IMR-90 (cell line): ENCODE data around the gene MLST8. TPM values are rescaled to one million over a fixed set of nuclear protein-coding genes. Genes with fewer than 3 reads are reported as not detected.

Experiments used
- ATAC-seq: fragments of 200-7000 bp; cut with Tn5 transposase; 2 replicates; pipeline ENCODE4 v1.9.1; 2020; ENCODE audit warnings: low read depth, mild to moderate bottlenecking, moderate library complexity
- BruUV-seq: library from RNA; stranded (reverse); fragments of 400-500 nt; replicated peaks from 2 replicates; lab custom pipeline; 2021; lab: Mats Ljungman, UMichigan
- CTCF ChIA-PET: fragments of 300-600 bp; formaldehyde crosslinking; extraction: SDS; loops from one replicate; lab custom pipeline; 2021; ENCODE audit warnings: antibody characterized with exemption; lab: Yijun Ruan, JAX
- POLR2A ChIA-PET: fragments of 300-600 bp; sonication (Branson Sonifier 250); formaldehyde crosslinking; loops from one replicate; lab custom pipeline; 2022; ENCODE audit warnings: antibody characterized with exemption; ENCODE audit not compliant: unreplicated experiment; lab: Charles Lee
- DNase-seq: peaks from one replicate; pipeline ENCODE4 v3.0.0; 2013
- H2AFZ ChIP-seq: replicated peaks from 2 replicates; pipeline ENCODE3; 2013; ENCODE audit warnings: low read length, mild to moderate bottlenecking; ENCODE audit not compliant: poor library complexity
- H2AK5ac ChIP-seq: 2 replicates; pipeline ENCODE4 v1.6.1; 2013; ENCODE audit warnings: low read depth, low read length, inconsistent platforms
- H2AK9ac ChIP-seq: replicated peaks from 2 replicates; pipeline ENCODE3; 2013; ENCODE audit warnings: mild to moderate bottlenecking, low read depth, low read length, moderate library complexity; ENCODE audit not compliant: poor library complexity
- H2BK120ac ChIP-seq: 2 replicates; pipeline ENCODE4 v1.6.1; 2013; ENCODE audit warnings: low read depth, low read length, inconsistent platforms
- H2BK15ac ChIP-seq: 3 replicates; pipeline ENCODE4 v1.6.1; 2013; ENCODE audit warnings: low read depth, low read length, inconsistent platforms
- H2BK20ac ChIP-seq: 2 replicates; pipeline ENCODE4 v1.6.1; 2013; ENCODE audit warnings: low read depth, mild to moderate bottlenecking, inconsistent platforms, low read length, moderate library complexity
- H2BK5ac ChIP-seq: 2 replicates; pipeline ENCODE4 v1.6.1; 2013; ENCODE audit warnings: mild to moderate bottlenecking, low read depth, low read length, inconsistent platforms; ENCODE audit not compliant: poor library complexity, severe bottlenecking
- H3K14ac ChIP-seq: replicated peaks from 2 replicates; pipeline ENCODE4 v1.6.1; 2013; ENCODE audit warnings: low read depth, low read length, inconsistent platforms
- H3K18ac ChIP-seq: 2 replicates; pipeline ENCODE4 v1.6.1; 2013; ENCODE audit warnings: low read depth, low read length, control low read depth
- H3K23ac ChIP-seq: 2 replicates; pipeline ENCODE4 v1.6.1; 2013; ENCODE audit warnings: low read depth, low read length, inconsistent platforms
- H3K27ac ChIP-seq: 2 replicates; pipeline ENCODE4 v1.5.1; 2013; ENCODE audit warnings: mild to moderate bottlenecking, control low read depth, low read length; ENCODE audit not compliant: insufficient read depth
- H3K27me3 ChIP-seq: 2 replicates; pipeline ENCODE4 v1.6.1; 2013; ENCODE audit warnings: low read length; ENCODE audit not compliant: control insufficient read depth, insufficient read depth
- H3K36me3 ChIP-seq: 2 replicates; pipeline ENCODE4 v1.6.1; 2013; ENCODE audit warnings: low read length, mixed read lengths; ENCODE audit not compliant: control insufficient read depth, insufficient read depth
- H3K4ac ChIP-seq: 2 replicates; pipeline ENCODE4 v1.6.1; 2013; ENCODE audit warnings: low read depth, low read length, inconsistent platforms
- H3K4me1 ChIP-seq: 2 replicates; pipeline ENCODE4 v1.6.1; 2013; ENCODE audit warnings: low read length, mixed read lengths; ENCODE audit not compliant: control insufficient read depth, insufficient read depth
- H3K4me2 ChIP-seq: 2 replicates; pipeline ENCODE4 v1.6.1; 2013; ENCODE audit warnings: low read depth, mild to moderate bottlenecking, control low read depth, low read length, moderate library complexity
- H3K4me3 ChIP-seq: 2 replicates; pipeline ENCODE4 v1.5.1; 2013; ENCODE audit warnings: low read depth, mild to moderate bottlenecking, control low read depth, low read length, moderate library complexity; ENCODE audit not compliant: insufficient read depth
- H3K56ac ChIP-seq: 2 replicates; pipeline ENCODE4 v1.6.1; 2013; ENCODE audit warnings: low read length, inconsistent platforms; ENCODE audit not compliant: insufficient read depth; ENCODE audit errors: extremely low read depth
- H3K79me1 ChIP-seq, 2 experiments: 2 replicates each; pipeline ENCODE4 v1.6.1; 2013; ENCODE audit warnings: low read length in 2 of 2, inconsistent platforms in 1 of 2, low read depth in 1 of 2
- H3K9ac ChIP-seq: 2 replicates; pipeline ENCODE4 v1.6.1; 2013; ENCODE audit warnings: low read depth, low read length, control low read depth
- H3K9me1 ChIP-seq: 2 replicates; pipeline ENCODE4 v1.6.1; 2013; ENCODE audit warnings: low read length, inconsistent platforms; ENCODE audit not compliant: insufficient read depth
- H3K9me3 ChIP-seq: 2 replicates; pipeline ENCODE4 v1.6.1; 2013; ENCODE audit warnings: low read length; ENCODE audit not compliant: control insufficient read depth, insufficient read depth
- H4K20me1 ChIP-seq: 2 replicates; pipeline ENCODE4 v1.6.1; 2013; ENCODE audit warnings: low read length, inconsistent platforms; ENCODE audit not compliant: insufficient read depth
- H4K5ac ChIP-seq: 2 replicates; pipeline ENCODE4 v1.6.1; 2013; ENCODE audit warnings: mild to moderate bottlenecking, low read depth, low read length, control low read depth
- H4K8ac ChIP-seq, 2 experiments: 2 replicates each; pipeline ENCODE4 v1.6.1; 2013; ENCODE audit warnings: low read depth in 2 of 2, low read length in 2 of 2, control low read depth in 1 of 2, inconsistent platforms in 1 of 2
- H4K91ac ChIP-seq: 2 replicates; pipeline ENCODE4 v1.6.1; 2013; ENCODE audit warnings: low read depth, low read length, inconsistent platforms; ENCODE audit not compliant: insufficient read depth
- BHLHE40 ChIP-seq: fragments of 150-350 bp; IDR thresholded peaks from 2 replicates; pipeline ENCODE4 v1.6.1; 2016; ENCODE audit warnings: mild to moderate bottlenecking, low read depth, low read length
- CHD1 ChIP-seq: IDR thresholded peaks from 2 replicates; pipeline ENCODE4 v1.6.1; 2012; ENCODE audit warnings: low read depth, low read length, improper control_type of control experiment
- CTCF ChIP-seq: conservative IDR thresholded peaks from 2 replicates; pipeline ENCODE4 v1.5.1; 2012; ENCODE audit warnings: mild to moderate bottlenecking, low read depth, low read length, improper control_type of control experiment
- MAFK ChIP-seq: IDR thresholded peaks from 2 replicates; pipeline ENCODE4 v1.6.1; 2012; ENCODE audit warnings: low read depth, low read length, improper control_type of control experiment
- MAZ ChIP-seq: IDR thresholded peaks from 2 replicates; pipeline ENCODE4 v1.6.1; 2012; ENCODE audit warnings: low read depth, mild to moderate bottlenecking, low read length, improper control_type of control experiment, moderate library complexity, borderline replicate concordance
- RFX5 ChIP-seq: IDR thresholded peaks from 2 replicates; pipeline ENCODE4 v1.8.0; 2012; ENCODE audit warnings: low read depth, mild to moderate bottlenecking, low read length, moderate library complexity
- WGBS, 2 experiments: methylation state at CpG; one replicate each; pipeline versions ENCODE4 v1.1.5 to v1.1.7; 2013; ENCODE audit warnings: missing lambda C conversion rate in 2 of 2; ENCODE audit not compliant: insufficient read length in 1 of 2; ENCODE audit errors: extremely low coverage in 2 of 2; 5-methylcytosine and 5-hydroxymethylcytosine counted together
- dilution Hi-C: fragments of 300-500 bp; cut with HindIII; formaldehyde crosslinking; loops from one replicate; pipeline ENCODE4 v1.14.3; 2018; ENCODE audit warnings: low sequenced_read_pairs; ENCODE audit not compliant: unreplicated experiment
- in situ Hi-C: fragments of 300-500 bp; cut with MboI; formaldehyde crosslinking; loops from 3 replicates; pipeline ENCODE4 v1.14.3; 2019; ENCODE audit warnings: low sequenced_read_pairs, inconsistent platforms, mixed read lengths
- intact Hi-C: fragments of 100-400 bp; cut with micrococcal nuclease; formaldehyde crosslinking; loops from 2 replicates; pipeline ENCODE4 v1.10.0; 2022
- polyA plus RNA-seq, 3 experiments: library from polyadenylated mRNA; depleted of rRNA; stranded (reverse); fragments of >200 nt; gene quantifications; 2 replicates each; pipeline ENCODE4 v1.2.3, GENCODE V29; 2012; ENCODE audit warnings: low replicate concordance in 1 of 3
- total RNA-seq: library from RNA; depleted of rRNA; stranded (reverse); fragments of >200 nt; gene quantifications from 2 replicates; pipeline ENCODE4 v1.2.3, GENCODE V29; 2012

MLST8 gene
- total and polyA plus RNA-seq, 2 of the 4 experiments (the other 2 are of a cell fraction), result 34.4 to 93.7 TPM

GRCh38 chr16:2204416-2205103, 694 bp upstream of the MLST8 start:
- H4K91ac ChIP-seq, result peak overlapping the region; percentile 5; the same call in 1 of the 2 replicates
- TF ChIP-seq CHD1 (no peak), CTCF (no peak), RFX5 (no peak), BHLHE40 (no peak), MAZ (peak; percentile 0; the same call in 1 of the 2 replicates), MAFK (no peak)
- WGBS, 2 experiments, result 87 to 100% methylated on average over 2 to 6 of the region's 13 CpGs
- DNase-seq, result no peak
- H3K4me3 ChIP-seq, result peak overlapping the region; percentile 92
- intact Hi-C loops (no loop called here), dilution Hi-C loops (no loop called here), in situ Hi-C loops (no loop called here)
- H3K14ac ChIP-seq, result no peak overlapping the region
- H4K20me1 ChIP-seq, result peaks cover 5% of the 10 kb centered on the region; the same call in 1 of the 2 replicates
- H3K9me1 ChIP-seq, result peaks cover 6% of the 10 kb centered on the region; the same call in 1 of the 2 replicates
- H3K23ac ChIP-seq, result no peak overlapping the region
- H2AK5ac ChIP-seq, result peak overlapping the region; percentile 70; the same call in 1 of the 2 replicates
- H4K8ac ChIP-seq, result peak overlapping the region; percentile 91 to 98
- peaks cover 7% of the 10 kb centered on the region for H3K4me1 ChIP-seq
- no peak for ATAC-seq
- no TSS peak for BruUV-seq
- peak overlapping the region; percentile 80 for H3K4me2 ChIP-seq
- H3K36me3 ChIP-seq, result peaks cover 23% of the 10 kb centered on the region; the same call in 1 of the 2 replicates
- no peak overlapping the region for H2BK5ac ChIP-seq
- H3K18ac ChIP-seq, result no peak overlapping the region
- ChIA-PET POLR2A (no interaction called here), CTCF (interaction anchor here (0.6 kb wide), 1 partner anchor 182 kb away, joined by 3 read pairs; no protein-coding TSS in a partner anchor)
- no peak overlapping the region for H2BK15ac ChIP-seq
- peak overlapping the region; percentile 74 for H3K9ac ChIP-seq
- H3K79me1 ChIP-seq, result peaks cover 13 to 24% of the 10 kb centered on the region in 2 experiments
- peak overlapping the region; percentile 88 for H2AK9ac ChIP-seq
- no peaks in the 10 kb centered on the region for H3K9me3 ChIP-seq
- no peak overlapping the region for H2BK20ac ChIP-seq
- peak overlapping the region; percentile 83 for H3K27ac ChIP-seq
- no peak overlapping the region; the same call in 1 of the 2 replicates for H3K56ac ChIP-seq
- H3K27me3 ChIP-seq, result peaks cover 11% of the 10 kb centered on the region
- peak overlapping the region; percentile 100 for H2AFZ ChIP-seq
- no peak overlapping the region; the same call in 1 of the 2 replicates for H2BK120ac ChIP-seq
- peak overlapping the region; percentile 62 for H3K4ac ChIP-seq
- H4K5ac ChIP-seq, result peak overlapping the region; percentile 88
